ENCODE results near the gene CDC26. TPM values are rescaled to one million over a fixed set of nuclear protein-coding genes. Genes with fewer than 3 reads are reported as not detected.

CDC26 gene
- total RNA-seq, 2 experiments from 2014 or later = 28.0 to 30.4 TPM

DNA sequence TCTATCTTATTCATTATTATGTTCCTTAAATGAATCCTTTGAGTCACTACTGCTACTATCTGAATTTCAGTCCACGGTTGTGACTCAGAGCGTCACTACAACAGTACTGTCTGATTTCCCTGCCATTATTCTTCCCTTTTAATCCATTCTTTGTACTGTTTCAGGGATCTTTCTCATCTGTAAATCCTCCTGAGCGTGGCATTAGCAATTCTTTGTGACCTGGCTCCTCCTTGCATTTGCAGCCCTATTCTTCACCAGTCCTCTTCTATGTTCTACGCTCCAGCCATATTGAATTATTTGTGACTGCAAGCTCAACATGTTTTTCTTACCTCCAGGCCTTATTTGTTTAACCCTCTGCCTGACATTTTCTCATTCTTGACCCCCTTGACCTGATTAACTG is 6.0 kb upstream of the CDC26 start:
- ChIA-PET CTCF (no interaction called here), POLR2A (no interaction called here)
- intact Hi-C loops (cut with micrococcal nuclease) = no loop called here
- H3K36me3 Mint-ChIP-seq (ENCODE audit: low read depth) = peaks cover 61% of the 10 kb centered on the region
- H3K4me1 Mint-ChIP-seq (ENCODE audit: low read depth) = peaks cover 27% of the 10 kb centered on the region
- TF ChIP-seq, protein P1, sequence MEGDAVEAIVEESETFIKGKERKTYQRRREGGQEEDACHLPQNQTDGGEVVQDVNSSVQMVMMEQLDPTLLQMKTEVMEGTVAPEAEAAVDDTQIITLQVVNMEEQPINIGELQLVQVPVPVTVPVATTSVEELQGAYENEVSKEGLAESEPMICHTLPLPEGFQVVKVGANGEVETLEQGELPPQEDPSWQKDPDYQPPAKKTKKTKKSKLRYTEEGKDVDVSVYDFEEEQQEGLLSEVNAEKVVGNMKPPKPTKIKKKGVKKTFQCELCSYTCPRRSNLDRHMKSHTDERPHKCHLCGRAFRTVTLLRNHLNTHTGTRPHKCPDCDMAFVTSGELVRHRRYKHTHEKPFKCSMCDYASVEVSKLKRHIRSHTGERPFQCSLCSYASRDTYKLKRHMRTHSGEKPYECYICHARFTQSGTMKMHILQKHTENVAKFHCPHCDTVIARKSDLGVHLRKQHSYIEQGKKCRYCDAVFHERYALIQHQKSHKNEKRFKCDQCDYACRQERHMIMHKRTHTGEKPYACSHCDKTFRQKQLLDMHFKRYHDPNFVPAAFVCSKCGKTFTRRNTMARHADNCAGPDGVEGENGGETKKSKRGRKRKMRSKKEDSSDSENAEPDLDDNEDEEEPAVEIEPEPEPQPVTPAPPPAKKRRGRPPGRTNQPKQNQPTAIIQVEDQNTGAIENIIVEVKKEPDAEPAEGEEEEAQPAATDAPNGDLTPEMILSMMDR (IDR thresholded peaks at IDR 0.05) = no peak
- ATAC-seq = no peak
- no peaks in the 10 kb centered on the region for H3K9me3 Mint-ChIP-seq
- DNase-seq = no peak
- no peak overlapping the region for H3K4me3 Mint-ChIP-seq
- no peaks in the 10 kb centered on the region for H3K27me3 Mint-ChIP-seq
- no peak overlapping the region for H3K27ac Mint-ChIP-seq

DNA sequence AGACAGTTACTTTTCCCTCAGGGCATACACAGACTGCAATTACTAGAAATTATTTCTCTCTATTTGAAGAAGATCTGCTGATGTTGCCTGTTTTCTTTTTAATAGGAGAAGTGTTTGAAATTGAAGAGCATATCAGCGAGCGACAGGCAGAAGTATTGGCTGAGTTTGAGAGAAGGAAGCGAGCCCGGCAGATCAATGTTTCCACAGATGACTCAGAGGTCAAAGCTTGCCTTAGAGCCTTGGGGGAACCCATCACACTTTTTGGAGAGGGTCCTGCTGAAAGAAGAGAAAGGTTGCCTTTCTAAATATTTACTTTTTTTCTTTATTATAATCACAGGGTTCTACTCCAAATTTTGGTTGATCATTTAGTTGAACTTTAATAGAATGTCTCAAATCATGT is 3.5 kb upstream of the CDC26 start:
- H3K27me3 Mint-ChIP-seq = no peaks in the 10 kb centered on the region
- ChIA-PET POLR2A (no interaction called here), CTCF (interaction anchor here (1.2 kb wide), 1 partner anchor 122 kb away, joined by 4 read pairs; the partner anchor contains the start of gene ALAD)
- no peak overlapping the region for H3K27ac Mint-ChIP-seq
- peaks cover 32% of the 10 kb centered on the region for H3K4me1 Mint-ChIP-seq (ENCODE audit: low read depth)
- ATAC-seq = no peak
- TF ChIP-seq, protein P1 (IDR thresholded peaks at IDR 0.05) = no peak
- no peak for DNase-seq
- intact Hi-C loops (cut with micrococcal nuclease) = loop anchor here (10.0 kb wide), 2 partner anchors 66 to 236 kb away; partner anchors contain the start of genes BSPRY and WDR31
- H3K4me3 Mint-ChIP-seq = peak overlapping the region; percentile 11
- H3K9me3 Mint-ChIP-seq = no peaks in the 10 kb centered on the region
- H3K36me3 Mint-ChIP-seq (ENCODE audit: low read depth) = peaks cover 49% of the 10 kb centered on the region

DNA sequence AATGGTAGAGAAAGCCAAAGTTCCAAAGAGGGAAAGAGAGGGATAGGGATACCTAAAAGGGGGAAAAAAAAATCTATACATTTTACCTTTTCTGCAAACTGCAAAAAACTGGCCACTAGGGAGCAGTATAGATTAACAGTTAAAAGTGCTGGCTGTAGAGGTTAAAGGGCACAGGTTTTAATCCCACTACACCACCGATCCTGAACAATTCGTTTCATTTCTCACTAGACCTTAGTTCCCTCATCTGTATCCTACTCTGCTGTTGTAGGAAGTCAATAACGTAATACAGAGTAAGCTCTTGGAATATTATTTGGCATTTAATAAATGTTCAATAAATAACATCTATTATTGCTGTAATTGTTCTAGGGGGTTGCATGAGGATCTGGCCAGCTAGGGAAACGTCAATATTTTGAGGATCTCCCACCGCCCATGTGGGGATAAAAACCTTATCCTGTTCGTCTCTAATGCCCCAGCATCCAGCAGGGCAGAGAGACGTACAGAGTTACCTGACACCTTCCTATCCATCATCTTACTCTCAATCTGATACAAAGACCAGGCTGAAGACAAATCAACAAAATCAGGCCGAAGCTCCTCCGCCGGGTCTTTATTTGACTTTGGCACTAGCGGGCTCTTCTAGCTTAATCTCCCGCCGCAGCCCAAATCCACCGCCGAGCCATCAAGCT is 757 bp downstream of the CDC26 start:
- TF ChIP-seq, protein P1 (IDR thresholded peaks at IDR 0.05) = peak; percentile 91
- Mint-ChIP-seq H3K27me3 (no peaks in the 10 kb centered on the region), H3K4me3 (no peak overlapping the region), H3K27ac (no peak overlapping the region), H3K9me3 (no peaks in the 10 kb centered on the region), H3K36me3 (ENCODE audit: low read depth) (peaks cover 30% of the 10 kb centered on the region), H3K4me1 (ENCODE audit: low read depth) (peaks cover 27% of the 10 kb centered on the region)
- ChIA-PET CTCF (interaction anchor here (0.5 to 4.8 kb wide), 33 partner anchors 9 to 390 kb away, joined by 3 to 55 read pairs (median 5); partner anchors contain the start of genes ALAD, BSPRY, C9orf43 and FKBP15), POLR2A (interaction anchor here (0.5 to 3.6 kb wide), 19 partner anchors 8 to 1317 kb away, joined by 3 to 20 read pairs (median 4); partner anchors contain the start of genes ALAD, BSPRY, C9orf43 and FKBP15)
- intact Hi-C loops (cut with micrococcal nuclease) = loop anchor here (2.0 to 10.0 kb wide), 4 partner anchors 70 to 384 kb away; partner anchors contain the start of genes BSPRY and WDR31
- peak; percentile 10 for ATAC-seq
- peak; percentile 36 for DNase-seq

DNA sequence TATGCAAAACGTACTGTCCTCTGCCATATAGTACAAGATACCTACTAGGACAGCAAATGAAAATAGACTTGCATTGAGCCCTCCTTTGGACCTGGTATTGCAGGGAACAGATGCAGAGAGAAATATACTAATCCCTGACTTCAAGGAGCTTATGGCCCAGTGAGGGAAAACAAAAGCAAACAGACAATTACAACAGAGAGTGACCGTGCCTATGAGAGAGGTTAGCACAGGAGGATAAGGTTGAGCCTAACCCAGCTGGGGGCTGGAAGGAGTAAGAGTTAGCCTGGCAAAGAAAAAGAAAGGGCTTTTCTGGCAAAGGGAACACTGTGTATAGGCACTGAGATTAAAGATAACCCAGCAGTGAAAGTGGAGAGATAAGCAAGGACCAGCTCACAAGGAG is 5.5 kb downstream of the CDC26 start:
- intact Hi-C loops (cut with micrococcal nuclease) = loop anchor here (10.0 kb wide), 2 partner anchors 75 to 245 kb away; partner anchors contain the start of genes BSPRY and WDR31
- TF ChIP-seq, protein P1 (IDR thresholded peaks at IDR 0.05) = no peak
- Mint-ChIP-seq H3K4me3 (no peak overlapping the region), H3K27ac (no peak overlapping the region), H3K9me3 (no peaks in the 10 kb centered on the region), H3K27me3 (no peaks in the 10 kb centered on the region), H3K4me1 (ENCODE audit: low read depth) (peaks cover 18% of the 10 kb centered on the region), H3K36me3 (ENCODE audit: low read depth) (peaks cover 20% of the 10 kb centered on the region)
- no peak for DNase-seq
- CTCF ChIA-PET = interaction anchor here (1.2 to 1.9 kb wide), 2 partner anchors 158 to 386 kb away, joined by 4 to 8 read pairs; no protein-coding TSS in a partner anchor
- POLR2A ChIA-PET = no interaction called here
- ATAC-seq = no peak

DNA sequence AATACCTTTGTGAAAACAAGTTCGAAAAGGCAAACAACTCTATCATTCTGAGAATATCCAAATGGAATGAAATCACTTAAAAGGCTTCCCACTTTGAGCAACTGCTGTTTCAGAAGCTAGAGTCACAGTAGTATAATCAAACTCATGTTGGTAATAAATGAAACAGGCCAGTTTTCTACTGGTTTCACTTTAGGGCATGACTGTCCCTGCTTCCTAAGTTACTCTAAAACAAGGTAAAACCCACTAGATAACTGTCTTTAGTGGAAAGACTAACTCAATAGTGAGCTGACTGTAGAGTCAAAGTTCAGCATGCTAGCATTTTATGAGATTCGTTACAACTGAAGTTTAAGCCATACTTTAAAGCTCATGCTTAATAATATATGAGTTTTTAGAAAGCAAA is 6.0 kb downstream of the CDC26 start:
- H3K27ac Mint-ChIP-seq = peak overlapping the region; percentile 20
- peak; percentile 13 for ATAC-seq

More for the DNA sequence above, 6.0 kb downstream of the CDC26 start:
- no peak for DNase-seq
- CTCF ChIA-PET = interaction anchor here (0.8 to 1.9 kb wide), 3 partner anchors 131 to 386 kb away, joined by 4 to 8 read pairs (median 4); partner anchors contain the start of gene ALAD
- Mint-ChIP-seq H3K27me3 (no peaks in the 10 kb centered on the region), H3K36me3 (ENCODE audit: low read depth) (peaks cover 20% of the 10 kb centered on the region), H3K4me3 (no peak overlapping the region), H3K4me1 (ENCODE audit: low read depth) (peaks cover 18% of the 10 kb centered on the region), H3K9me3 (no peaks in the 10 kb centered on the region)
- POLR2A ChIA-PET = no interaction called here
- intact Hi-C loops (cut with micrococcal nuclease) = no loop called here
- TF ChIP-seq, protein P1 (IDR thresholded peaks at IDR 0.05) = no peak
